Smooth muscle cell (in vitro differentiated cells): ENCODE data around the gene AGRP. TPM values are rescaled to one million over a fixed set of nuclear protein-coding genes. Genes with fewer than 3 reads are reported as not detected.

Experiments
- DNase-seq: peaks from one replicate; lab custom pipeline; 2025; ENCODE audit not compliant: unreplicated experiment; lab: John Stamatoyannopoulos, UW
- H2AFZ ChIP-seq: fragments of 200-600 bp; sonication (generic); 2 replicates; pipeline ENCODE4 v1.6.0; 2016; ENCODE audit warnings: antibody characterized with exemption, low read depth, mild to moderate bottlenecking
- H3F3A ChIP-seq: fragments of 200-600 bp; sonication (generic); 2 replicates; pipeline ENCODE4 v1.6.0; 2017; ENCODE audit warnings: antibody characterized with exemption, low read depth
- H3K27ac ChIP-seq: fragments of 200-600 bp; sonication (generic); 2 replicates; pipeline ENCODE4 v1.5.1; 2016; ENCODE audit warnings: low read depth, mild to moderate bottlenecking
- H3K27me3 ChIP-seq: fragments of 200-600 bp; sonication (generic); 2 replicates; pipeline ENCODE4 v1.6.1; 2016; ENCODE audit warnings: low read depth, mild to moderate bottlenecking
- H3K36me3 ChIP-seq: fragments of 200-600 bp; sonication (generic); 2 replicates; pipeline ENCODE4 v1.5.1; 2016; ENCODE audit warnings: low read depth
- H3K4me1 ChIP-seq: fragments of 200-600 bp; sonication (generic); 2 replicates; pipeline ENCODE4 v1.5.1; 2016; ENCODE audit warnings: low read depth
- H3K4me2 ChIP-seq: fragments of 200-600 bp; sonication (generic); 2 replicates; pipeline ENCODE4 v1.6.0; 2016; ENCODE audit warnings: mild to moderate bottlenecking
- H3K4me3 ChIP-seq: fragments of 200-600 bp; sonication (generic); 2 replicates; pipeline ENCODE4 v1.5.1; 2016; ENCODE audit warnings: mild to moderate bottlenecking
- H3K79me2 ChIP-seq: fragments of 200-600 bp; sonication (generic); 2 replicates; pipeline ENCODE4 v1.6.0; 2016; ENCODE audit warnings: low read depth, mild to moderate bottlenecking
- H3K9ac ChIP-seq: fragments of 200-600 bp; sonication (generic); 2 replicates; pipeline ENCODE4 v1.6.0; 2016; ENCODE audit warnings: low read depth
- H3K9me3 ChIP-seq: fragments of 200-600 bp; sonication (generic); replicated peaks from 2 replicates; pipeline ENCODE4 v1.5.1; 2016; ENCODE audit warnings: low read depth
- H4K20me1 ChIP-seq: fragments of 200-600 bp; sonication (generic); 2 replicates; pipeline ENCODE4 v1.6.0; 2016; ENCODE audit warnings: low read depth
- WGBS: methylation state at CpG from one replicate; pipeline ENCODE4 v1.1.7; 2016; ENCODE audit warnings: low lambda C conversion rate; 5-methylcytosine and 5-hydroxymethylcytosine counted together
- polyA plus RNA-seq: library from polyadenylated mRNA; unstranded; fragments of >200 nt; fragmentation: Nextera tagmentation; extraction: Ambion mirVana; gene quantifications from 2 replicates; pipeline ENCODE4 v1.2.1, GENCODE V29; 2016
- total RNA-seq: library from RNA; depleted of rRNA; stranded (reverse); fragments of >200 nt; gene quantifications from 2 replicates; pipeline ENCODE4 v1.2.3, GENCODE V29; 2014
- TF ChIP-seq, protein P1 (sequence below): fragments of 200-600 bp; sonication (generic); IDR thresholded peaks from 2 replicates; pipeline ENCODE4 v1.5.1; 2017; ENCODE audit warnings: borderline replicate concordance, mild to moderate bottlenecking, antibody characterized with exemption; ENCODE audit not compliant: insufficient read depth, poor library complexity, severe bottlenecking

The AGRP gene
- total and polyA plus RNA-seq, 2 experiments from 2014 or later, result not detected

DNA sequence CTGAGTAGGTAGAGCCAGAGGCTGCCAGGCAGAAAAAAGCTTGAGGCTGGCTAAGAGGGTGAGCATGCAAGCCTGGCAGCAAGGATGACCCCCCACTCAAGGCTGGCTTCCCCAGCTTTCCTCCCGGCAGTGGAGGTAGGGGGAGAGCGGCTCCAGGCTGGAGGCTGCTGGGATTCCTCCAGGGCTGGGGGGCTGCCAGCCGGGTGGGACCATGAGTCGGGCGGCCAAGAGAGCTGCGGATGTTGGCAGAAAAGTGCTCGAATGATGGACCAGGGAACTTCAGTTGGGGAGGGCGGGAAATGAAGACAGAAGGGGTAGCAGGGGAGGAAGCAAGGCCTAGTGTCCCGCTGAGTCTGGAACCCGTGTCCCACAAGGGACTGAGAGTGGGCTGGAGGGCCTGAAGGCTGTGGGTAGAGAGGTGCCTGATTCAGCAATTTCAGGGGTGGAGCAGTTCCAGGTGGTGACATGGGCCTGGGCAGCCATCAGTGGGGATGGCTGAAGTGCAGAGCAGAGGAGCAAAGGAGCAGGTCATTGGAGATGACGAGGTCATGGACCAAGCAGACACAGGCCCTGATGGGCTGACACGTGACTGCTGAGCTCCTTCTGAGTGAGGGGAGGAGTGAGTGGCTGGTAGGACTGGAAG lies 32.2 kb downstream of the AGRP start:
- Histone ChIP-seq H3K9me3 (no peaks in the 10 kb centered on the region), H3K36me3 (no peaks in the 10 kb centered on the region), H3K4me3 (no peak overlapping the region), H3F3A (no peaks in the 10 kb centered on the region), H2AFZ (no peak overlapping the region), H4K20me1 (peaks cover 91% of the 10 kb centered on the region), H3K4me1 (no peaks in the 10 kb centered on the region), H3K9ac (no peak overlapping the region), H3K79me2 (peaks cover 9% of the 10 kb centered on the region), H3K27ac (no peak overlapping the region), H3K27me3 (no peaks in the 10 kb centered on the region), H3K4me2 (no peak overlapping the region)
- TF ChIP-seq, protein P1, sequence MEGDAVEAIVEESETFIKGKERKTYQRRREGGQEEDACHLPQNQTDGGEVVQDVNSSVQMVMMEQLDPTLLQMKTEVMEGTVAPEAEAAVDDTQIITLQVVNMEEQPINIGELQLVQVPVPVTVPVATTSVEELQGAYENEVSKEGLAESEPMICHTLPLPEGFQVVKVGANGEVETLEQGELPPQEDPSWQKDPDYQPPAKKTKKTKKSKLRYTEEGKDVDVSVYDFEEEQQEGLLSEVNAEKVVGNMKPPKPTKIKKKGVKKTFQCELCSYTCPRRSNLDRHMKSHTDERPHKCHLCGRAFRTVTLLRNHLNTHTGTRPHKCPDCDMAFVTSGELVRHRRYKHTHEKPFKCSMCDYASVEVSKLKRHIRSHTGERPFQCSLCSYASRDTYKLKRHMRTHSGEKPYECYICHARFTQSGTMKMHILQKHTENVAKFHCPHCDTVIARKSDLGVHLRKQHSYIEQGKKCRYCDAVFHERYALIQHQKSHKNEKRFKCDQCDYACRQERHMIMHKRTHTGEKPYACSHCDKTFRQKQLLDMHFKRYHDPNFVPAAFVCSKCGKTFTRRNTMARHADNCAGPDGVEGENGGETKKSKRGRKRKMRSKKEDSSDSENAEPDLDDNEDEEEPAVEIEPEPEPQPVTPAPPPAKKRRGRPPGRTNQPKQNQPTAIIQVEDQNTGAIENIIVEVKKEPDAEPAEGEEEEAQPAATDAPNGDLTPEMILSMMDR, result no peak
- no peak for DNase-seq
- WGBS, result 96% methylated on average over 12 of the region's 12 CpGs

DNA sequence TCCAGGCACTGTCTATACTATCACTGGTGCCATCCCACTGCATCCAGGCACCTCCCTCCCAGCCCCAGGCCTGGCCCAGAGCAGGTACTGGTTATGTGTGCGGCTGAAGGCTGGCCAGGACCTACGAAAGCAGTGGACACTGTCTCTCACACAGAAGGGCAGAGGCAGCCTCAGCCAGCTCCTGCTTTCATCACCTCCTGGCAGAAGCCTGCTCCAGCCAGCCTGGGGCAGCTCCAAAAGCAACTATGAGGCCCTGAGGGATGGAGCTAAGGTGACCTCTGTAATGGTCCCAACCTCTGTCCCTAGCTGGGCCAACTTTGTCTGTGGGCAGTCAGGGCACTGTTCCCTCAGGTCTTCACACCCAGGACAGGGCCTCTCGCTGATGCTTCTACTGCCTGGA lies 33.6 kb downstream of the AGRP start:
- TF ChIP-seq, protein P1, result no peak

DNA sequence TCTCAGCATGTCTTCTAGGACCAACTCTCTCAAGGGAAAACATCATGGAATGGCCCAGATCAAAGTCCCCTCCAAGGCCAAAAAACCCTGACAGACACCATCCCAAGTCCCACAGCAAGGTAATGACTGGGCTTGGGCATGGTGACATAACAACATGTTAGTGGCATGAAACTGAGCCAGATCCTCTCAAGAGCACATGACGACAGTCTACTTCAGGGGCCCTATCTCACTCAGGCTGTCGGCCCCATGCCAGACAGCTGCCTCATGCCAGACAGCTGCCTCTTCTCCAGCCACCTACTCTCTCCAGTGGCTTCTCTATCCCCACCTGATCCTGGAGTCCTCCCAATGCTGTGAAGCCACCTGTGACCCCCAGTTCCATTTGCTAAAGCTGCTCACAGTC lies 34.0 kb downstream of the AGRP start:
- DNase-seq, result no peak
- 91% methylated on average over 2 of the region's 2 CpGs for WGBS
- Histone ChIP-seq H4K20me1 (peaks cover 90% of the 10 kb centered on the region), H3K27ac (no peak overlapping the region), H3K36me3 (no peaks in the 10 kb centered on the region), H3F3A (no peaks in the 10 kb centered on the region), H3K9me3 (no peaks in the 10 kb centered on the region), H3K79me2 (no peaks in the 10 kb centered on the region), H3K27me3 (no peaks in the 10 kb centered on the region), H3K4me2 (no peak overlapping the region), H2AFZ (no peak overlapping the region), H3K4me1 (no peaks in the 10 kb centered on the region), H3K4me3 (no peak overlapping the region), H3K9ac (no peak overlapping the region)
- TF ChIP-seq, protein P1, result no peak

More for the DNA sequence above, 33.6 kb downstream of the AGRP start:
- Histone ChIP-seq H3K9ac (no peak overlapping the region), H2AFZ (no peak overlapping the region), H3K36me3 (no peaks in the 10 kb centered on the region), H3K79me2 (peaks cover 2% of the 10 kb centered on the region), H4K20me1 (peaks cover 91% of the 10 kb centered on the region), H3F3A (no peaks in the 10 kb centered on the region), H3K27me3 (no peaks in the 10 kb centered on the region), H3K27ac (no peak overlapping the region), H3K9me3 (no peaks in the 10 kb centered on the region), H3K4me1 (no peaks in the 10 kb centered on the region), H3K4me3 (no peak overlapping the region), H3K4me2 (no peak overlapping the region)
- 94% methylated on average over 3 of the region's 3 CpGs for WGBS
- no peak for DNase-seq

DNA sequence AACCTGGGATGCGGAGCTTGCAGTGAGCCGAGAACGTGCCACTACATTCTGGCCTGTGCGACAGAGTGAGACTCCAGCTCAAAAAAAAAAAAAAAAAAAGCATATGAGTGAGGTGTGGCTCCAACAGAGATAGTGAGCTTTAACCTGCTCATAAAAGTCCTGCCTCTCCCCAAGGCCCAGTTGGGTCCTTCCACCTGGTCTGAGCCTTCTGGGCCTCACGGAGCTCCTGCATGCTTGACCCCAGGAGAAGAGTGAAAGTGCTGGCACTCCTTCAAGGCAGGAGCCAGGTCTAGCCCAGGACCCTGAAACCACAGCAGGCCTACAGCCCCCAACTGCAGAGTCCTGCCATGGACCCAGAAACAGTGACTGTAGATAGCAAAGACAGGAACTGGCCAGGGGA lies 34.8 kb downstream of the AGRP start:
- Histone ChIP-seq H3K27me3 (no peaks in the 10 kb centered on the region), H4K20me1 (peaks cover 90% of the 10 kb centered on the region), H3K4me1 (no peaks in the 10 kb centered on the region), H3K4me2 (no peak overlapping the region), H3K4me3 (no peak overlapping the region), H3K27ac (no peak overlapping the region), H3K9me3 (no peaks in the 10 kb centered on the region), H2AFZ (no peak overlapping the region), H3F3A (no peaks in the 10 kb centered on the region), H3K79me2 (no peaks in the 10 kb centered on the region), H3K36me3 (no peaks in the 10 kb centered on the region), H3K9ac (no peak overlapping the region)
- 93% methylated on average over 5 of the region's 5 CpGs for WGBS
- no peak for DNase-seq
- TF ChIP-seq, protein P1, result no peak
